Activated CD4-positive, alpha-beta T cell treated with anti-CD3 and anti-CD28 coated beads, Interleukin-10, Interleukin-2, amounts not matched to agents 100 ng/mL and 50 ng/mL, durations not matched to agents 16 hours and 8 hours (primary cell): ENCODE results near the gene TMC6.
"Not testable (repeated sequence)": the region's sequence is repeated elsewhere in the genome, so short reads cannot be mapped to it uniquely, and the experiment has no call there.

Source experiments
- DNase-seq: peaks from one replicate; pipeline ENCODE4 v3.0.0-alpha.2; 2020

Gene TMC6

GRCh38 chr17:78154903-78155811, 26.6 kb upstream of the TMC6 start:
- peak; percentile 58 for DNase-seq

- DNase-seq: no peak
These were observed 23.0 kb upstream of the TMC6 start for GRCh38 chr17:78151514-78152008.

- DNase-seq: no peak
These were observed 19.9 kb upstream of the TMC6 start for GRCh38 chr17:78148286-78149016.

GRCh38 chr17:78147315-78147998, 18.9 kb upstream of the TMC6 start:
- DNase-seq: no peak

DNA sequence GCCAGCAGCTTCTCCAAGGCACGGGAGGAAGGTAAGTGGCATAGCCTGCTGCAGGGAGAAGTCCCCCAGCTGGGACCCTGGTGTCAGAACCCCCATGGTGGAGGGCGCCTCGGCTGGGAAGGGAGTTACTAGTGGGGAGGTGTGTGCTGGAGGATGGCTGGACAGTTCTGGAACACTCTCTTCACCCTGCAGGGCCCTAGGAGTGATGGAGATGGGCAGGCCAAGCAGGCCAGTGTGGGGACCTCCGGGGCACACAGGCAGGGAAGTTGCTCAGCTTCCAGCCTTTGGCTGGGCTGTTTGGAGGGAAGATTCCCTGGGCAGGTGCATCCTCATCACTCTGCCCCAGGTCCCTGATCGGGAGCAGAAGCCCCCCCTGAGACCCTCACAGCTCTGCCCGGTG, 18.3 kb upstream of the TMC6 start:
- no peak for DNase-seq

DNA sequence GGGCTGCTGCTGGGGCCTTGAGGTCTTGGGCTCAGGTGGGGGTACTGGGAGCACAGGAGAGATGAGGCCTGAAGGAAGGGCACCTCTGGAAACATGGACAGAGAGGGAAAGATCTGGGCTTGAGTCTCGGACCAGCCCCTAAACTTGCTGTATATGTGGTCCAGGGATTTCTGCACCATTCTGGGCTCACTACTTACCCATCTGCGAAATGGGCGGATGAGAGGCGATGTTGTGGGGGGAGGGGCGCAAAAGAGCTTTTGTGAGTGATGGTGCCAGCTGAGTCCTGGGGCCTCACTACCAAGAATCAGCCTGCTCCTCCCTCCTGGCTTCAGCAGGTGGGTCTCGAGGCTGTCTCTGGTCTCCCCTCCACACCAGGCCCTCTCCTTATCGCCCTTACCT, 17.9 kb upstream of the TMC6 start:
- no peak for DNase-seq

DNA sequence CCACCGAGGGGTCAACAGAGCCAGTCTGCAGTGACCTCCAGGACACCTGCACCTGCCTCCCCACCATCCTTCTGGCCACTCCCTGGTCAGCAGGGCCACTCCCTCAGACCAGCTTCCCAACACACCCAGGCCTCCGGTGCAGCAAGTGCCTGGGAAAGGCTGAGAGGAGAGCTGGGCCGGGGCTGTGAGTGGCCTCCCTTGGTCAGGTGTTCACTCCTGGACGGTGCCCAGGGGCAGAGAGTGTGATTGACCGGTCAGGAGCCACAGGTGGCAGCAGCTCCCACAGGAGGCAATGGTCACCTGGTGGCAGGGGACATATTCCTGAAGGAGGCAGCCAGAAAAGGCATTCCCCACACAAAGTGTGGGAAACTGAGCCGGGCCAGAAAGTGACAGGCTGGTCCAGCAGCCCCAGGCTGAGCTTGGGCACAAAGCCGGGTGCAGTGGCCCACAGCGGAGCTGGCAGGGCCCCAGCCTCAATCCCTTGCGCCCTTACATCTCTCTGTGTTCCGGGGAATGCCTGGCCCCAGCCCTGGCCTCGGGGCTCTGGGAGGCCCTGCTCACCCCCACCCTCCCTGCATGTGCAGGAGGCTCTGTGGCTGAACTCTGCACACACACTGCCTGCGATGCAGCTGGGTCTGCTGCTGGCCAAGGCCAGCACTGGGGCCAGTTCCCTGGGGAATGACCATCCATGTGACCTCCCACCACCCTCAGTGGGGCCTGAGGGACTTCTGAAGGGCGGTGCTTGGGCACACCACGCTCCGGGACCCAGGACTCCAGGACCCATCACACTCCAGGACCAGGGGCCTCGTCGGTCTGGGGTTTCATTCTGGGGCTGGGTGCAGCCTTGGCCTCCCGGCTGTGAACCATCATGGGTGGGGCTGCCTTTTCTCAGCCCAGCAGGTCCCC, 16.4 kb upstream of the TMC6 start:
- DNase-seq: no peak

GRCh38 chr17:78144147-78144719, 15.7 kb upstream of the TMC6 start:
- DNase-seq: no peak

- no peak for DNase-seq
These were observed 14.9 kb upstream of the TMC6 start for GRCh38 chr17:78143214-78144146.

GRCh38 chr17:78142119-78142861, 13.7 kb upstream of the TMC6 start:
- no peak for DNase-seq

DNA sequence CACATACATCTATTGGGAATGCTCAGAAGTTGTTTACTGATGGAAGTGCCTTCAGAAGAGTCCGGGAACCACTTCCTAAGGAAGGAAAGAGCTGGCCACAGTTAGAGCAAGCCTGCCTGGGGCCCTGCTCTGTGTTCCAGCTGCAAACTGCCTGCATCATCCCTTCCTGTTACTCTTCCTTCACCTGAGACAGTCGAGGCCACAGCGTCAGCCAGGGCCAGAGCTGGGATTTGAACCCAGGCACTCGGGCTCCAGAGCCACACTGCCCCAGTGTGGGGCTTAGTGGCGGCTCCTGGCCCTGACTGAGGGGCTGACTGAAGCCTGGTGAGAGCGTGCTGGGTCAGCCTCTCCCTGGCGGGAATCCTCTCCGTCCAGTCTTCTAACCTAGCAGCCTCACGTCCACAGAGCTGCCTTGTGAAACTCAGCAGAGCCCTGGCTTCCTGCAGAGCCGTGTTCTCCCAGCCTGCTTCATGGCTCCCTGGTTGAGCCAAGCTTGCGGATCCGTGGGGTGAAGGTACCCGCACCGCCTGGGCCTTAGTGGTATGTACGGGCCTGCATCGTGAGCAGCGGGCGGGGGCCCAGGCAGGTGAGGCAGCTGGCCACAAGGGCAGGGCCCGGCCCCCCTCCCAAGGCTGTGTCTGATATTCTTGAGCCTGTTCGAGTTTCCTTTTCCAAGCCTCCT, 13.0 kb upstream of the TMC6 start:
- DNase-seq: no peak

DNA sequence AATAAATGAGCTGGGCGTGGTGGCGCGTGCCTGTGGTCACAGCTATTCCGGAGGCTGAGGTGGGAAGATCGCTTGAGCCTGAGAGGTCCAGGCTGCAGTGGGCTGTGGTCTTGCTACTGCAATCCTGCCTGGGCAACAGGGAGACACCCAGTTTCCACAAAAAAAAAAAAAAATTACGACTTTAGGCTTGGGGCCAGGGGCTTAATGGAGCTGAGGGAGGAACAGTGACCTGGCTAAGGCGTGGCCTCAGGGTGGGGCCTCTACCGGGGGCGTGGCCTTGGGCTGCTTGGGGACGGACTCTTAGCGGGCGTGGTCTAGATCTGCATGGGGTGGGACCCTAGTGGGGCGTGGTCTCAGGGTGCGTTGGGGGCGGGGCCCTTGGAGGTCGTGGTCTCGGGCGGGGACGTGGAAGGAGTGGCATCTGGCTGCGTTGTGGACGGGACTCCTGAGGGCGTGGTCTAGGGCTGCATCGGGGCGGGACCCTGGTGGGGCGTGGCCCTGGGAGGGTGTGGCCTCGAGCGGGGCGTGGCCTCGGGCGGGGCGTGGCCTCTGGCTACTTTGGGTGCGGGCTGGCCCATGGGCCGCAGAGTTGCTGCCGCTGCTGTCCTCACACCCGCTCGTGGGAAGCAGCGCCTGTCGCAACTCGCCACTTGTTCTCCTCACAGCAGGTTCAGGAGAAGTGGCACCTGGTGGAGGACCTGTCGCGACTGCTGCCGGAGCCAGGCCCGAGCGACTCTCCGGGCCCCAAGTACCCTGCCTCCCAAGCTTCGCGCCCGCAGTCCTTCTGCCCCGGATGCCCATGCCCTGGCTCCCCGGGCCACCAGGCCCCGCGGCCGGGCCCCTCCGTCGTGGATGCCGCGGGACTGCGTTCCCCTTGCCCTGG, 11.9 kb upstream of the TMC6 start:
- peak; percentile 99 for DNase-seq

- not testable (repeated sequence) for DNase-seq
These were observed 11.3 kb upstream of the TMC6 start for GRCh38 chr17:78139861-78140168.

- DNase-seq: no peak
These were observed 9.9 kb upstream of the TMC6 start for GRCh38 chr17:78138204-78139060.

- DNase-seq: peak; percentile 70
These were observed 9.0 kb upstream of the TMC6 start for GRCh38 chr17:78137392-78138203.

DNA sequence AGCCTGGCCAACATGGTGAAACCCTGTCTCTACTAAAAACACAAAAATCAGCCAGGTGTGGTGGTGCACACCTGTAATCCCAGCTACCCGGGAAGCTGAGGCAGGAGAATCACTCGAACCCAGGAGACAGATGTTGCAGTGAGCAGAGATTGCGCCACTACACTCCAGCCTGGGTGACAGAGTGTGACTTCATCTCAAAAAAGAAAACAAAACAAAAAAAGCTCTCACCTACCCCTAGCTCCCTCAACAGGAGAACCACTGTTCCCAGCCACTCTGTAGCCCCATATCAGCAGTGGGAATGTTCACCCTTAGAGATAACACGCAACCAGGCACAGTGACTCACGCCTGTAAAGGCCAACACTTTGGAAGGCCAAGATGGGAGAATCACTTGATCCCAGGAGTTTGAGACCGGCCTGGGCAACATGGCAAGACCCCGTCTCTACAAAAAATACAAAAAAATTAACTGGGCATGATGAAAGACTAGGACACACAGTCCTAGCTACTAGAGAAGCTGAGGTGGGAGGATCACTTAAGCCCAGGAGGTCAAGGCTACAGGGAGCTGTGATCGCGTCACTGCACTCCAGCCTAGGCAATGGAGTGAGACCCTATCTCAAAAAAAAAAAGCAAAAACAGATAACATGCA, 7.4 kb upstream of the TMC6 start:
- no peak for DNase-seq
